B cell (primary cell): ENCODE data around the gene MSMB. TPM values are rescaled to one million over a fixed set of nuclear protein-coding genes. Genes with fewer than 3 reads are reported as not detected.

Experiments
- ATAC-seq: fragments of 200-7000 bp; cut with Tn5 transposase; one replicate; pipeline ENCODE4 v1.10.0; 2021; ENCODE audit warnings: low read depth, mild to moderate bottlenecking, moderate number of reproducible peaks, moderate library complexity
- CTCF ChIA-PET: fragments of 350-600 bp; sonication (Branson Sonifier 250); formaldehyde crosslinking; loops from one replicate; lab custom pipeline; 2021; ENCODE audit warnings: antibody characterized with exemption, inconsistent platforms; lab: Charles Lee
- POLR2A ChIA-PET: fragments of 350-600 bp; sonication (Branson Sonifier 250); formaldehyde crosslinking; loops from one replicate; lab custom pipeline; 2021; ENCODE audit warnings: antibody characterized with exemption; lab: Charles Lee
- DNase-seq: peaks from one replicate; pipeline ENCODE4 v3.0.0; 2013
- H2AFZ ChIP-seq: 2 replicates; pipeline ENCODE4 v1.6.1; 2012; ENCODE audit warnings: mild to moderate bottlenecking, low read depth, low read length; ENCODE audit not compliant: insufficient read depth, poor library complexity, severe bottlenecking
- H3K27ac ChIP-seq, 2 donors: 1 replicate in 1 of 2; 2 replicates in 1 of 2; pipeline ENCODE4 v1.5.1; 2012 to 2013; ENCODE audit warnings: low read length in 2 of 2, mild to moderate bottlenecking in 2 of 2, moderate library complexity in 1 of 2
- H3K27me3 ChIP-seq, 4 experiments: fragments of 200-600 bp in 1 of 4; sonication (generic) in 1 of 4; replicated peaks in 1 of 4; 1 replicate in 2 of 4; 2 replicates in 2 of 4; pipeline versions ENCODE4 v1.6.1 to v1.7.0; 2013 to 2016; ENCODE audit warnings: low read length in 3 of 4, mild to moderate bottlenecking in 2 of 4, mixed read lengths in 1 of 4, moderate library complexity in 1 of 4; ENCODE audit not compliant: insufficient read depth in 4 of 4, control insufficient read depth in 3 of 4; ENCODE audit errors: control extremely low read depth in 1 of 4
- H3K36me3 ChIP-seq, 2 experiments: replicated peaks in 1 of 2; 1 replicate in 1 of 2; 2 replicates in 1 of 2; pipeline versions ENCODE4 v1.6.1 to v1.7.1; 2013; ENCODE audit warnings: low read length in 1 of 2; ENCODE audit not compliant: insufficient read depth in 2 of 2, control insufficient read depth in 1 of 2; ENCODE audit errors: control extremely low read depth in 1 of 2, extremely low read depth in 1 of 2
- H3K4me1 ChIP-seq, 2 donors: fragments of 200-600 bp in 1 of 2; sonication (generic) in 1 of 2; 1 replicate in 1 of 2; 2 replicates in 1 of 2; pipeline versions ENCODE4 v1.5.1 to v1.6.1; 2013 to 2017; ENCODE audit warnings: low read length in 2 of 2; ENCODE audit not compliant: control insufficient read depth in 2 of 2, insufficient read depth in 2 of 2
- H3K4me2 ChIP-seq: replicated peaks from 2 replicates; pipeline ENCODE3; 2012; ENCODE audit warnings: mild to moderate bottlenecking, low read depth, low read length; ENCODE audit not compliant: poor library complexity, severe bottlenecking
- H3K4me3 ChIP-seq, 5 experiments: fragments of 200-600 bp in 1 of 5; sonication (generic) in 1 of 5; 1 replicate in 3 of 5; 2 replicates in 2 of 5; pipeline versions ENCODE4 v1.5.1 to v1.7.0; 2011 to 2016; ENCODE audit warnings: low read length in 4 of 5, mild to moderate bottlenecking in 4 of 5, low read depth in 2 of 5, control low read depth in 1 of 5, moderate library complexity in 1 of 5; ENCODE audit not compliant: insufficient read depth in 1 of 5; ENCODE audit errors: control extremely low read depth in 1 of 5, extremely low read depth in 1 of 5
- H3K79me2 ChIP-seq: fragments of 200-600 bp; sonication (generic); one replicate; pipeline ENCODE4 v1.6.0; 2016; ENCODE audit warnings: low read length; ENCODE audit not compliant: control insufficient read depth, insufficient read depth
- H3K9ac ChIP-seq: fragments of 200-600 bp; sonication (generic); 2 replicates; pipeline ENCODE4 v1.6.1; 2017; ENCODE audit warnings: mild to moderate bottlenecking, low read length, moderate library complexity
- H3K9me3 ChIP-seq, 3 donors: one replicate each; pipeline versions ENCODE4 v1.6.1 to v1.7.1; 2013; ENCODE audit warnings: low read length in 2 of 3; ENCODE audit not compliant: control insufficient read depth in 2 of 3, insufficient read depth in 1 of 3; ENCODE audit errors: control extremely low read depth in 1 of 3
- H4K20me1 ChIP-seq: 2 replicates; pipeline ENCODE4 v1.6.0; 2012; ENCODE audit warnings: mild to moderate bottlenecking, low read length; ENCODE audit not compliant: insufficient read depth, control insufficient read depth, poor library complexity, severe bottlenecking
- H3K27ac Mint-ChIP-seq: one replicate; pipeline ENCODE4 v1.8.0; 2021; ENCODE audit warnings: mixed read lengths
- H3K27me3 Mint-ChIP-seq: one replicate; pipeline ENCODE4 v1.8.0; 2021; ENCODE audit warnings: mixed read lengths
- H3K4me1 Mint-ChIP-seq: one replicate; pipeline ENCODE4 v1.8.0; 2021; ENCODE audit warnings: mixed read lengths
- H3K4me3 Mint-ChIP-seq: one replicate; pipeline ENCODE4 v1.8.0; 2021; ENCODE audit warnings: mixed read lengths
- H3K9me3 Mint-ChIP-seq: one replicate; pipeline ENCODE4 v1.8.0; 2022; ENCODE audit warnings: mixed read lengths; ENCODE audit not compliant: insufficient read depth
- EZH2 ChIP-seq: IDR thresholded peaks from 2 replicates; pipeline ENCODE4 v1.6.1; 2012; ENCODE audit warnings: borderline replicate concordance, low read depth, mild to moderate bottlenecking, moderate library complexity, low read length; ENCODE audit not compliant: insufficient read depth, poor library complexity, severe bottlenecking
- WGBS: methylation state at CpG from one replicate; pipeline ENCODE4 v1.1.5; 2013; ENCODE audit warnings: missing lambda C conversion rate; ENCODE audit not compliant: insufficient coverage; 5-methylcytosine and 5-hydroxymethylcytosine counted together
- intact Hi-C: fragments of 100-400 bp; cut with micrococcal nuclease; formaldehyde crosslinking; loops from one replicate; pipeline ENCODE4 v1.10.0; 2022
- polyA plus RNA-seq: library from polyadenylated mRNA; depleted of rRNA; stranded (reverse); fragments of >200 nt; gene quantifications from 2 replicates; pipeline ENCODE4 v1.2.3, GENCODE V29; 2012
- total RNA-seq, 2 donors: library from RNA; stranded (reverse); fragments of 120-200 nt in 1 of 2; gene quantifications; 1 replicate in 1 of 2; 2 replicates in 1 of 2; pipeline versions ENCODE4 v1.2.3 to v1.2.4, GENCODE V29; 2013 to 2022
- TF ChIP-seq, protein P1 (sequence below): fragments of 200-600 bp; IDR thresholded peaks from one replicate; pipeline ENCODE4 v1.8.0; 2022; ENCODE audit warnings: antibody characterized with exemption, mild to moderate bottlenecking

MSMB gene
- total and polyA plus RNA-seq, 2 donors (not counting 1 experiment from before 2014, with no cell fraction given) = not detected

DNA sequence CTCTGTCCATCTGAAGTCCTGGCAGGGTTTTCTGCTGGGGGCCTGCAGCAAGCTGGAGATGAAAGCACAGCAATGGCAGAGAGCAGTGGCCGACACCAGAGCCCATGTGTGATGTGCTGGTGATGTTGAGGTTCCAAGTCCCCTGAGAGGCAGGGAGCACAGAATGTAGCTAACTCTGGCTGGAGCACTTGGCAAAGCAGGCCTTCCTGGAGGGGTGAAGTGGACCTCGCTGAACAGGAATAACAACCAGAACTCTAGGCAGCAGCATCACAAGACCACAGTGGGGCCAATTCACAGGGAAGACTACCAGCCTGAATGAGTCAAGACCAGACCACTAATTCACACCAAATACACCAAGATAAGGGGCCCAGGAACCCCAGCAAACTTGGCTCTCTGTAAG is 22.8 kb upstream of the MSMB start:
- POLR2A ChIA-PET = no interaction called here
- TF ChIP-seq EZH2 = no peak
- TF ChIP-seq, protein P1, sequence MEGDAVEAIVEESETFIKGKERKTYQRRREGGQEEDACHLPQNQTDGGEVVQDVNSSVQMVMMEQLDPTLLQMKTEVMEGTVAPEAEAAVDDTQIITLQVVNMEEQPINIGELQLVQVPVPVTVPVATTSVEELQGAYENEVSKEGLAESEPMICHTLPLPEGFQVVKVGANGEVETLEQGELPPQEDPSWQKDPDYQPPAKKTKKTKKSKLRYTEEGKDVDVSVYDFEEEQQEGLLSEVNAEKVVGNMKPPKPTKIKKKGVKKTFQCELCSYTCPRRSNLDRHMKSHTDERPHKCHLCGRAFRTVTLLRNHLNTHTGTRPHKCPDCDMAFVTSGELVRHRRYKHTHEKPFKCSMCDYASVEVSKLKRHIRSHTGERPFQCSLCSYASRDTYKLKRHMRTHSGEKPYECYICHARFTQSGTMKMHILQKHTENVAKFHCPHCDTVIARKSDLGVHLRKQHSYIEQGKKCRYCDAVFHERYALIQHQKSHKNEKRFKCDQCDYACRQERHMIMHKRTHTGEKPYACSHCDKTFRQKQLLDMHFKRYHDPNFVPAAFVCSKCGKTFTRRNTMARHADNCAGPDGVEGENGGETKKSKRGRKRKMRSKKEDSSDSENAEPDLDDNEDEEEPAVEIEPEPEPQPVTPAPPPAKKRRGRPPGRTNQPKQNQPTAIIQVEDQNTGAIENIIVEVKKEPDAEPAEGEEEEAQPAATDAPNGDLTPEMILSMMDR = no peak
- peaks cover 5% of the 10 kb centered on the region for H3K4me1 Mint-ChIP-seq
- no peak overlapping the region for H3K27ac Mint-ChIP-seq
- no peak overlapping the region for H3K4me2 ChIP-seq
- H2AFZ ChIP-seq = no peak overlapping the region
- H3K27me3 ChIP-seq = no peaks in the 10 kb centered on the region
- WGBS = 69% methylated on average over 2 of the region's 2 CpGs
- DNase-seq = no peak
- ATAC-seq = no peak
- H3K9me3 Mint-ChIP-seq = no peaks in the 10 kb centered on the region
- intact Hi-C loops = no loop called here
- H3K27me3 Mint-ChIP-seq = peaks cover 3% of the 10 kb centered on the region
- H4K20me1 ChIP-seq = no peaks in the 10 kb centered on the region
- H3K4me3 Mint-ChIP-seq = no peak overlapping the region
- no peak overlapping the region for H3K4me3 ChIP-seq
- no peaks in the 10 kb centered on the region for H3K4me1 ChIP-seq
- peaks cover 0 to 4% (median 0%) of the 10 kb centered on the region in 3 donors for H3K9me3 ChIP-seq
- CTCF ChIA-PET = no interaction called here
- no peaks in the 10 kb centered on the region for H3K79me2 ChIP-seq
- H3K36me3 ChIP-seq = no peaks in the 10 kb centered on the region
- H3K9ac ChIP-seq = no peak overlapping the region
- H3K27ac ChIP-seq = no peak overlapping the region

DNA sequence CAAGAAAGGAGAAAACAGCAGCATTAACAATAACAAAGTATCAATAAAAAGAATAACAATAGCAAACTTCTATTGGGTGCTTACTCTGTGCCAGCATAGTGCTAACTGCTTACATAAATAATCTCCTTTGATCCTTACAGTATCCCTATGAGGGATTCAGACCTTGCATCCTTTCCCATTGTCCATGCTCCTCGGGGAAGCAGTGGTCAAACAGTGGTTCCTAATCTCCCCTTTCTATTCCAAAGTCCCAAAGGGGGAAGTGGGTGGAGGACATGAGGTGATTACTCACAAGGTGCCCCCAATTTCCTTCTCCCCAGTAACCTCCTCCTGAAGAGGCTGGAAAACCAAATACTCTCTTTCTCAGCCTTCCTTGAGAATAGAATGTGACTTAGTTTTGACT is 22.0 kb upstream of the MSMB start:
- no peak overlapping the region for H3K4me2 ChIP-seq
- no peak for ATAC-seq
- ChIA-PET POLR2A (no interaction called here), CTCF (no interaction called here)
- H2AFZ ChIP-seq = no peak overlapping the region
- H3K27me3 ChIP-seq = no peaks in the 10 kb centered on the region
- H3K27me3 Mint-ChIP-seq = peaks cover 7% of the 10 kb centered on the region
- TF ChIP-seq, protein P1 = no peak
- TF ChIP-seq EZH2 = no peak
- H4K20me1 ChIP-seq = no peaks in the 10 kb centered on the region
- H3K27ac ChIP-seq = no peak overlapping the region
- WGBS = no CpG with 5 or more reads among the region's 1 CpG
- no peak overlapping the region for H3K27ac Mint-ChIP-seq
- no peak overlapping the region for H3K4me3 ChIP-seq
- H3K4me1 Mint-ChIP-seq = peaks cover 5% of the 10 kb centered on the region
- intact Hi-C loops = no loop called here
- no peaks in the 10 kb centered on the region for H3K36me3 ChIP-seq
- no peak overlapping the region for H3K4me3 Mint-ChIP-seq
- no peaks in the 10 kb centered on the region for H3K9me3 Mint-ChIP-seq
- H3K4me1 ChIP-seq = no peaks in the 10 kb centered on the region
- H3K79me2 ChIP-seq = no peaks in the 10 kb centered on the region
- no peak for DNase-seq
- H3K9ac ChIP-seq = no peak overlapping the region
- H3K9me3 ChIP-seq = peaks cover 0 to 3% (median 0%) of the 10 kb centered on the region in 3 donors
